NCI-H526 (cell line): ENCODE results near the gene ESAM.

Source experiments
- DNase-seq, 2 experiments: peaks; one replicate each; lab custom pipeline; 2025; lab: John Stamatoyannopoulos, UW

The ESAM gene

DNA sequence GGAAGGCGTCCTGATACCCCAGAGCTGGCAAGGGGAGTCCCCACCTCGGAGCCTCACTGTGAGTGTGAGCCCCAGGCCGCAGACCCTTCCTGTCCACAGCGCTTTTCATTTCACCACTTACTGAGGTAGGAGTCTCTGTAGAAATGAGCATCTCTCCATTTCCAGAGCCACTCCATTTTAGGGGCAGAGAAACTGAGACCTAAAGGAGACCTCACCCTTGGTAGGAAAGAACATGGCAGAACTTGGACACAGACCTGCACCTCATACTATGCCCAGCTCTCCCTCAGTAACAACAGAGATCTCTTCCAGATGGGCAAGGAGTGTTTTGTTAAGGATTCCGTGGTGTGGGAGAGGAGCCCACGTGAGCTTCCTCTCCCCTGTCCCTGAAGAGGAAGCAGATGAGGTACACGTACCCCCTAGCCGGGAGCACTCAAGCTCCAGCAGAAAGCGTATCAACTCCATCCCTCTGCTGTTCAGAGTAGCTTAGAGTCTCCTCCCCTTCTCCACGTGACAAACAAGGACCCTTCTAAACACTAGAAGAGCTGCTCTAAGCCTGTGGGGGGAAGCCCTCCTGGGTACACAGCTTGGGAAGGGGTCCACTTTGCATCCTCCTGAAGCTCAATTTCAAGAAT, 9.5 kb downstream of the ESAM start:
- no peak for DNase-seq

DNA sequence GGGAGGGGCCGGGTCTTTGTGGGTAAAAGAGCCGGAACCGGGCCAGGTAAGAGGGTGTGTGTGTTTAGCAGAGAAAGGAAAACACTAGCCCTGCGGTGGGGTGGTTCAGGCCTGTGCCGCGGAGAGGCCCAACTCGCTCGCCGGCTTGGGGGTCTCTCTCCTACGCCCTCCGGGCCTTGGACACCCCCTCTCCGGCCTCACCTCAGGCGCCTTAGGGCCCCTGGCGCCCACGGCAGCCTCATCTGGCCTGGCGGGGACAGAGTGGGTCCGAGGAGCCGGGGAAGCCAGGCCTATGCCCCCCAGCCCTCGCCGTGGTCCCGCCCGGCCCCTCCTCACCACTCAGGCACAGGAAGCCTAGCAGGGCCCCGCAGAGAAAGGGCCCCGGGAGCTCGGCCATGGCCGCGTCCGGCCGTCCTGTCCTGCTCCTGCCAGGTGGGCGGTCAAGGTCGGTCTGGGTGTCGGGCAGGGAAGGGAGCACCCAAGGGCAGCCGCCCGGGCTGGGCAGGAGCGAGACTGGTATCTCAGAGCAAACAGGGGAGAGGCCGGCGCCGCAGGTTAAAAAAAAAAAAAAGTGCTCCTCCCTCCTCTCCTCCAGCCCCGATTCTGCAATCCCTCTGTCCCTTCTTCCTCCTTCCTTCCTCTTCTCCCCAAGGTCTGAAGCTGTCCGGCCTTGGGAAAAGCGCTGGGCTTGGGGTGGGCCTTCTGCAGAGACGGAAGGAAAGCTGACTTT, 10.2 kb downstream of the ESAM start, which contains the start of gene VSIG2:
Gene VSIG2 (minus strand): TSS at position 515 of the 730 bp plus-strand sequence. CDS start 118 bp downstream, at position 397.
- DNase-seq: no peak

DNA sequence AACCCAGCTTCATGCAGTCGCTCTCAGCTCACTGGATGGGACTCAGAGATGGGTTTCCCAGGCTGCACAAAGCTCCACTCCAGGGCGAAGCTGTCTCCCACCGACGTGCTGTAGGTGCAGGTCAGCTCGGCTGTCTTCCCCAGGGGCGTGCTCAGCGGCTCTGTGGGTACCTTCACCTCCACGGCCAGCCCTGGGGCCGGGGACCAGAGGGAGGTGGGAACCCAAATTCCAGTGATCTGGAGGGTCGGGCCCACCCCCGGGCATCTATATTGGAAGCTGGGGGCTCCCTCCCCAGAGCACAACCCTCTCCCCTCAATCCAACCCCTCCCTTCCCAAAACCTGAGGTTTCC, 10.7 kb downstream of the ESAM start:
- no peak for DNase-seq

DNA sequence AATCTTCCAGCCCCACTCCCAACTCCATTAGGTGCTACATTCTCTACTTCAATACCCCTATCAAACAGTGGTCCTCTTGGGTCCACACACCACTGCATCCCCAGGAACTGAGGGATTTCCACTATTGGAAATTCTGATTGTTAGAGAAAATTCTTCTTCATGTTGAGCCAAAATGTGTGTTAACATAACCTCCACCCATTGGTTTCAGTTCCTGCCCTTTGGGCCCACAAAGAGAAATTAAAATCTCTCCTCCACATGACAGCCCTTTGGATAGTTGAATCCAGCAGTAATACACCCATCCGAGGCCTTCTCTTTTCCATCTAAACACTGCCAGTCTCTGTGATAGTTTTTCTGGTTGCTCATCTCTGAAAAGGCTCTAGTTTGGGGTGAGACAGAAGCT, 12.2 kb downstream of the ESAM start:
- no peak for DNase-seq

DNA sequence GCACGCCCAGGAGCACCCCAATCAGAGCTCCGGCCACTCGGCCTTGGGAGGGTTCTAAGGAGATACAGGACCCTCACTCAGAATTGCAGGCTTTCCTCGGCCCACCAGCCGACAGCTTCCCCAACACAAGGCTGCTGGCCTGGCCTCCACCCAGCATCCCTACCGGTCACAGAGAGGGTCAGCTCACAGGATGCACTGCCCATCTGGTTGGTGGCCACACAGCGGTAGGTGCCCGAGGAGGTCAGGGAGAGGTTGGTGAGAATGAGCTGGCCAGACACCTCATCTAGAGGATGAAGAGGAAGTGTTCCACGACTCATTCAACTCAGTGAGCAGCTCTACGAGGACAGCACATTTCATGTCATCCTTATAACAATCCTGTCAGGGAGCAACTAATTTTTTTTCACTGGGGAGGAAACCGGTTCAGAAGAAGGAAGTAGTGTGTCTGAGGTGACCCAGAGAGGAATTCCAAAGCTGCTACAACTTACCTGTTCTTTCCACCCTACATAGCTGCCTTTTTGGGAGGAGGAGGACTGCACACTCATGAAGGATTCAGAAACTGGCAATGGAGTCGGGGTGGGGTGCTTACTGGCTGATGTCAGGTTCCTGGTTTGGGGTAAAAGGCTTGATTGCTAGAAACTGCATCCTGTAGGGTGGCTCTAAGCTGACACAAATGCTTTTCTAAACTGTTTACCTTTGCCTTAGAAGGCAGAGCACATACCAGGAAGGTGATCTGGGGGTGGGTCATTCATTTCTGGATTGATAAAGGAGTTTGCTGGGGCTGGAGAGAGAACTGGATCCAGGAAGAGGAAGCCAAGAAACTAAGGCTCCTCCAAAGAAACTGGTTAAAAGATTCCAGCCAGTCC, 13.4 kb downstream of the ESAM start:
- DNase-seq: no peak

DNA sequence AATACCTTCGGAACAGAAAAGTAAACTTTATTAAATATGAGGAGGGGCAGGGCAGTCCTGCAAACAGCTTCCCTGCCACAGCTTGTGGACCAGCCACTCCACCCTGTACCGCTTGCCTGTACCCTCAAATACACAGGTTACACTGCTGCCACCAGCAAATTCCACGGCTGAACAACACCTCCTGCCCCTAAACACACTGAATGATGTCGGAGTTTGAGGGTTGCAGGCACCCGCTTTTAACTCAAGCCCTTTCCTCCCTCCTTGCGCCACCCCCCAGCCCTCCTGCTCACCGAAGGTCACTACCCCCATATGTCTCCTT, 14.0 kb downstream of the ESAM start:
- no peak for DNase-seq

DNA sequence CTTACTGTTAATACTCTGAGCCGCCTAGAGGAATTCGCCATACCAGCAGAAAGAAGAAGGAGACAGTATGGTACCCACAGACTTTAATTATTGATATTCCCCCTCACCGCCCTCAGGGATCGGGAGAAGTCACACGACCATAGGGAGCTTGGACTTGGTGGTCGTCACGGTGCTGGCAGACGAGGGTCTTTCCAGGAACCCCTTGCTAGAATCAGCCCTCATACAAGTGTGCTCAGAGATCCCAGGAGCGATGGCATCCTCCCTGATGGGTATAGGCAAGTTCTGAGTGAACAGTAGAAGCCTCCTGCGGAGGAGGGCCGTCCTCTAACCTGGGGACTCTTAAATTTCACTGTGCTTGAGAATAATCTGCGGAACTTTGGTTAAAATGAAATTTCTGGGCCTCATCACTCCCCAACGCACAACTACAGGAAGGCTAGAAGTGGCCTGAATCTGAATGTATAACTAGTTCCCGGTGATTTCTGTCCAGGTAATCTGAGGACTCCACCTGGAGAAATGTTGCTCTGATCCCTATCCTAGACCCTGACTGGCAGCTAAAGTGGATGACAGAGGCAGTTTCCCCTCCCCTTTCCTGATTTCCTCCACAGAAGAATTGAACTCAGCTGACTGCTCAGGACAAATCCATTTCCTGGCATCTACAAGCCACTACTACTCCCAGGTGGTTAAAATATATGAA, 14.5 kb downstream of the ESAM start:
- DNase-seq: no peak

DNA sequence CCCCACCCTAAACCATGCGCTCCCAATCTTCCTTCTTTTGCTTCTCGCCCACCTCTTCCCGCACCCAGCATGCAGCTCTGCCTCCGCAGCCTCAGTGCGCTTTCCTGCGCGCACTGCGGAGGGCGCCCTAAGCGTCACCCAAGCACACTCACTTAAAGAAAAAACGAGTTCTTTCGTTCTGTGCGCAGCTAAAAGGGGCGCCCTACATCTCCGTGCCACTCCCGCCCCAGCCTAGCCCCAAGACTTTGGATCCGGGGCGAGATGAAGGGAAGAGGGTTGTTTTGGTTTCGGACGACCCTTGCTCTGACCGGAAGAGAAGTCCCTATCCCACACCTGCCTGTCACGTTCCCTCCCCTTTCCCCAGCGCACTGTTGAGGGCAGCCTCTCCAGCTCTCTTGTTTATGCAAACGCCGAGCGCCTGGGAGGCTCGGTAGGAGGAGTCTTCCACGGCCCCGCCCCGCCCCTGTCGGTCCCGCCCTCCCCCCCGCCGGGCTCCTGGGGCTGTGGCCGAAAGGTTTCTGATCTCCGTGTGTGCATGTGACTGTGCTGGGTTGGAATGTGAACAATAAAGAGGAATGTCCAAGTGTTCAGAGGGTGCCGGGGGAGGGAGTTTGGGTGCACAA, 15.4 kb downstream of the ESAM start:
- peak; percentile 95 to 98 for DNase-seq

DNA sequence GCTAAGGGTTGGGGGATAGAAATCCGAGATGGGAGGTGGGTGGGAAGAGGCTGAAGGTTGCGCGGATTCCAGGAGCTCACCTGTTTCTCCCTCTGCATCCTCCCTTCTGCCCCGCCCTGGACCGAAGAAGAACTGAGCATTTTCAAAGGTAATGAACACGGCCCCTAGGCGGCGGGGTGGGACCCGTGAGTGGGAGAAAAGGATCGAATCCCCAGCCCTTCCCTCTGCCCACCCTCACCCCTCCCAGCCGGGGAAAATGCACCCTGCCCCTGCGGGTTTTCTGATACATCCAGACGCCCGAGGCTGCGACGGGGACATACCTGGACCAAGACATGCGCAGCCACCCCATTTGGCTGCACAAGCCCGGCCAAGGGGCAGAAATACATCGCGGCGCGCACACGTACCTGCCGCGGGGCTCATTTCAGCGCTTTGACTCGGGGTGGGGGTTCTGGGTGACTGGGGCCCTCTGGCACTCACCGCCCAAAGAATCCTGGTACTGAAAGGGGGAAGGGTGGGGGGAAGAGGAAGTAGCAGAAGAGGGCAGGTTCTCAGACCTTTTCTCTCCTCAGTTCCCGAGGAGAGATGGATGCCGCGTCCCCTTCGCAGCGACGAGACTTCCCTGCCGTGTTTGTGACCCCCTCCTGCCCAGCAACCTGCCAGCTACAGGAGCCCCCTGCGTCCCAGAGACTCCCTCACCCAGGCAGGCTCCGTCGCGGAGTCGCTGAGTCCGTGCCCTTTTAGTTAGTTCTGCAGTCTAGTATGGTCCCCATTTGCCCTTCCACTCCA, 16.1 kb downstream of the ESAM start:
- peak; percentile 54 to 88 for DNase-seq

DNA sequence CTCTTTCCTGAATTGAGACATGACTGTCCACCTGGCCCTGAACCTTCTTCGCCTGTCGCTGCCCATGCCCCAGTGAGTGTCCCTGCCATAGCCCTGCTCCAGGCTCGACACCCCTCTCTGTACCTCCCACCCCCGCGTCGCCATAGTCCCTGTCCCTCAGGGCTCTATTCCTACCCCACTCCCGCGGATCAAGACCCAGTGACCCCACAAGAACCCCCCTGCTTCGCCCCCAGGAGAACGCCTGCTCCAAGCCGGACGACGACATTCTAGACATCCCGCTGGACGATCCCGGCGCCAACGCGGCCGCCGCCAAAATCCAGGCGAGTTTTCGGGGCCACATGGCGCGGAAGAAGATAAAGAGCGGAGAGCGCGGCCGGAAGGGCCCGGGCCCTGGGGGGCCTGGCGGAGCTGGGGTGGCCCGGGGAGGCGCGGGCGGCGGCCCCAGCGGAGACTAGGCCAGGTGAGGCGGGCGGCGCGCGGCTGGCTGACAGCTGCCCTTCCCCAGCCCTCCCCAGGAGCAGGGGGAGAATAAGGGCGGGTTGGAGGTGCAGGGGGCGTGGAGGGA, 16.7 kb downstream of the ESAM start:
- DNase-seq: no peak

DNA sequence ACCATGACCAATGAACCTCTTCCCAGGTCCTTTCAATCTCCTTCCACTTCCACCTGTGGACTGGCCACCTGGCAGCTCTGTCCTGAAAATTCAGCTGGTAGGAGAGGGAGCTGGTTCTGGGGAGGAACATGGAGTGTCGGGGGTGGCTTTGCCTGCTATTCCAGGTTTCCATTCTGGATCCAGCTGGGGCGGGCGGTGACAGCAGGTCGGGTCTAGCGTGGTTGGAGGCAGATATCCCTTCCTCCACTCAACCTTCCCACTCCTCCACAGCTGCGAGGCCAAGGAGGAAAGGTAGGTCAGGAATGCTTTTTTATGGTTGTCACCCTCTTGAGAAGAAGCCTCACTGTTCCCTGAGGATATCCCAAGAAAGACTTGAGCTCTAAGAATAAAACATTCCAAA, 19.0 kb downstream of the ESAM start:
- DNase-seq: no peak

DNA sequence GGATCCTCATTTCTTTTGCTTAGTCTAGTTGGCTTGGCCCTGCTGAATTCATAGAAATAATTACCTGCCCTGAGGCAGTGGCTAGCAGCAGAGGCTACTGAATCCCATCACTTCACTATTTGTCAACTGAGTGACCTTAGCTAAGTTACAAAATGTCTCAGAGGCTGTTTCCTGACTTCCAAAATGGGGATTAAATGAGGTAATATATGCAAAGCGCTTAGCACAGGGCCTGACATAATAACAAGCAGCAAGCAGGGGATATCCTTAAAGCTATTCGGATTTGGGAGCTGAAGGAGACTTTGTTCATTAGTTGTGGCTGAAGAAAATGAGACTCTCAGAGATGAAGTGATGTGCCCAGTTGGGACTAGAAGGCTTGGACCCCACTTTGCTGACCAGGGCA, 19.5 kb downstream of the ESAM start:
- DNase-seq: peak; percentile 52 to 58

DNA sequence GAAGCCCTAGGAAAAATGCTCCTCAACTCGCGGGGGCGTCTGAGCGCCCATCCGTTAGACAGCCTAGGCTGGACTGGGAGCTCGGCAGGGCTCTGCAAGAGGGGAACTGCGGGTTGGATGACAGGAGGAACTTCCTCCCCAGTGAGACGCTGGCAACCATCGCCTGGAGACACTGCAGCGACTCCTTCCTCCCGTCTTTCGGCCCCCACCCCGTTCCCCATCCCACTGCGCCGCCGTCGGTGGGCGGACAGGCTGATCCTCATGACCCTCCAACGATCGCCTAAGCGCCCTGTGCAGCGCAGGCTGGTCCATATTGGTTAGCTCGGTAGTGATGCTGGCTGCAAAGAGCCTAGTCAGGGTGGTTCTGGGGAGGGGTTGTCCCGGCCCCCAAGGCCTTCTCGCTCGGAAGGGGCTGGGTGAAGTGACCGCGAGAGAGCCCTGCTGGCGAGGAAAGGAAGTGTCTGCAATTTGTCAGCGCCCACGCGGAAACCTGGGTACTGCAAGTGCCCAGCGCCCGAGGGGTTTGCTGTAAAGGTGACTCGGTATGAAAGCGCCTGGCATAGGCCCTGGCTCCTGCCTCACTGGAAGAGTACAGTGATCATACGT, 21.7 kb downstream of the ESAM start:
- DNase-seq: peak; percentile 78 to 91

DNA sequence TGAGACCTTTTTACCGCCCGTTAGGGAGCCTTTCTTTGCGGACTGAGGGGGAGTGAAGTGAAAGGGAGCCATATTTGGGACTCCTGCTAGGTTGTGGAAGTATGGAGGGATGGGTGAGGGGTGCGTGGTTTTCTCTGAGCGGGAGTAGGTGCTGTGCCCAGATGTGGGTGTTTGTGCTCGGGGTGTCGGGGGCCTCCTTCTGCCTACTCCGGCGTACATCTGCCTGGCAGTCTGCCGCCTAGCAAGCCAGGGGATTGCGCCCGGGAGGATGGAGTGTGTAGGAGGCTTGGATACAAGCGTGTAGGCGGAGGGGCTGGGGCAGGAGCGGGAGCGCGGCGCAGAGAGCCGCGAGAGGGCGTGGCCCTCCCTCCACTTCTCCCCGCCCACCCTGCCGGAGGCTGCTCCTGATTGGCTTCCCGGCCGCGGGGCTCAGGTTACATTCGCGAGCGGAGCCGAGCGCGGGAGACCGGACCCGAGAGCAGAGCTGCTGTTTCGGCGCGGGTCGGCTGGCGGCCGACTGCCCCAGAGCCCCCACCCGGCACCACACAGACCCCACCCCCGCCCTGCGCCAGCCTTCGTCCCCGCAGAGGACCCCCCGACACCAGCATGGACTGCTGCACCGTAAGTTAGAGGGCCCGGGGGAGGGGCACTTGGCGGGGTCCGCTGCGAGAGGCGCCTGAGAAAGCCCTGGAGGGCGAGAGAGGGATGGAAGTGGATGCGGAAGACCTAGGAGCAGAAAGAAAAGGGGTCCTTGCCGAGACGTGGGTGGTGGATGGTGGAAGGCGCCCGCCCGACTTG, 22.4 kb downstream of the ESAM start, which contains the start of gene NRGN:
Gene NRGN (plus strand): TSS at position 464 of the 798 bp plus-strand sequence. CDS start 143 bp downstream, at position 607.
- DNase-seq: peak; percentile 95 to 100

DNA sequence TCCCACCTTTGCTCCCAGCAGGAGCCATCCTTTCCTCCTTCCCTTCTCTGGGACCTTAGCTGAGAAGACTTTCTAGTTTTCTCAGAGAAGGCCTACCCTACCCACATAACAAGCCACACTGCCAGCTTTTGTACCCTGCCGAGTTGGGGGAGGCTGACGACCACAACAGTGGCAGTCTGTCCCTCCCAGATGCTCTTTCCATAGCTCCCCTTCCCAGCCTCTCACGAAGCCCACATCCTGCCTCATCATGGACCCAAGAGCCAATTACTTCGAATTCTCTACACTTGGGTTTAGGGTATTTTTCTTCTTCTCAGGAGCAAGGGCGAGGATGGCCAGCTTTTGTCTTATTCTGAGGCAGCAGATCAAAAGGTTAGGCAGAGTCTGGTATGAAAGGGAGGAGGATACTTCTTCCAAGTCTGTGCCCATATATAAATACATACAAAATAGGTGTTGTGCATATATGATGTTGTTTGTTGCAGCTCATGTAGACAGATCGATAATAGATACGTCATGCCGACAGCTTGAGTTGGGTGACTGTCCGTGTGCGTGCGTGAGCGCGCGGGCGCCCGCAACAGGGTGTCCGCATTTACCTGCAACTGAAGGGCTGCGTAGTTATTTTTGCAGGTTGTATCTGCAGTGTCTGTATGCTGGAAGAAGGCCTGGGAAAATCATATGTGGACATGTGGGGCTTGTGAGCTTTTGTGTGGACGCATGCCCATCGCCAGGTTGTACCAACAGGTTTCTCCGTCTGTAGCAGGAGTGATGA, 23.2 kb downstream of the ESAM start:
- DNase-seq: no peak

DNA sequence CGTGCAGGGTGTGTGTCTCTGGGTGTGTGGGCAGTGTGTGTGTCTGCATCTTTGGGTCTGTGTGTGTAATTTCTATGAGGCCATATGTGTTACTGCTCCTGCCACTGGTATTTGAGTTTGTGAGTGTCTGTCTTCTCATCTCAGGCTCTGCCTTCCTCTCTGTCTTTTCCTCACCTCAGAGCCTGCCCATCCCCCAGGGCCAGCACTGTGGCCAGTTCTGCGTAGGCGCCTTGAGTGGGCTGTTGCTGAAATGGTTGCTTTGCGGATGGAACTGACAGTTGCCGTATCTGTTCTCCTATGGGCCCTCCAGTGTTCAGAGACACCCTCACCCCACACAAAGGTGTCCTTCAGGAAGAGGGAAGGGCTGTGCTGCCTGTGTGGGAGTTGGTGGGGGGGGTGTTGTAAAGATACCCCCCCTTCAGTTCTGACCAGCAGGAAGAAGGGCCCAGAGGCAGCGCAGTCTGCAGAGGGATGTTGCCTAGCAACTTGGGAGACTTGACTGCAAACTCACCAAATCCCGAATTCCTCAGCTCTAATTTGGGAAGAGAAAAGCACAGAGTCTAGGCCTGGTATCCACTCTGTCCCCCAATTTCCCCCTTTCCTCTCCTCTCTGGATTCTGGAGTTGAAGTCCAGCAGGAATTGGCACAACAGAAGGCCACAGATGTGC, 24.3 kb downstream of the ESAM start:
- DNase-seq: no peak

DNA sequence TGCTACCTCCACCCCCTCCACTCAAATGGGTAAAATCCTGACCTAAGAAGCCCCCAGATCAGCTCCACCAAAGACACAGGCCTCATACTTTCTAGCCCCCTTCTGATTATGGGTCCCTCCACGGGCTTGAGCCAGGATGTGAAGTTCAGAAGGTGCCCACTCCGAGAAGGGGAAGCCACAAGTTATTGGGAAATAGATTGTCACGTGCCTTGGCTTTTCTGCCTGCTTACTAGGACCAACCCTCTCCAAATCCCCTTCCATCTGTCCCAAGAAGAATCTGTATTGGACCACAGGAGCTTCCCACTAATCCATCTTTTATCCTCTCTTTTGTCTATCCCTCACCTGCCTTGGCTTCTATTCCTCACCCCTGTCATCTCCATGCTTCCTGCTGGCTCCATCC, 25.4 kb downstream of the ESAM start:
- DNase-seq: no peak

DNA sequence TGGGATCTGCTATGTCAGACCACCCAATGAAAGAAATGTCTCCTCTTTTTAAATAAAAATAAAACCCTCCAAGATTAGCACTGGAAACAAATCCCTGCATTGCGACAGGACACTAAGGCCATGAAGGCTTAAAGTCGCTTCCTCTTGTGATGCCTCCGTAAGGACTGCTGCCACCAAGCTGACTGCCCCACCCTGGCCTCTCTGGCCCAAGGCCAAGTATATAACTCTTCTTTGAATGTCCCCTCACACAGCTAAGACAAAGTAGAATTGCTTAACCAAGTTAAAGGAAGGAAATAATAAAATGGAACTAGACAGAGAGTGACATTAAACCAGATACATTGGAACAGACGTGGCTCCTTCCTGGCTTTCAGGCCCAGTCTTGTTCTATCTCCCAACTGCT, 29.9 kb downstream of the ESAM start:
- DNase-seq: no peak
